ENCODE measurements around the gene ZBTB16.

ZBTB16 gene, protein sequence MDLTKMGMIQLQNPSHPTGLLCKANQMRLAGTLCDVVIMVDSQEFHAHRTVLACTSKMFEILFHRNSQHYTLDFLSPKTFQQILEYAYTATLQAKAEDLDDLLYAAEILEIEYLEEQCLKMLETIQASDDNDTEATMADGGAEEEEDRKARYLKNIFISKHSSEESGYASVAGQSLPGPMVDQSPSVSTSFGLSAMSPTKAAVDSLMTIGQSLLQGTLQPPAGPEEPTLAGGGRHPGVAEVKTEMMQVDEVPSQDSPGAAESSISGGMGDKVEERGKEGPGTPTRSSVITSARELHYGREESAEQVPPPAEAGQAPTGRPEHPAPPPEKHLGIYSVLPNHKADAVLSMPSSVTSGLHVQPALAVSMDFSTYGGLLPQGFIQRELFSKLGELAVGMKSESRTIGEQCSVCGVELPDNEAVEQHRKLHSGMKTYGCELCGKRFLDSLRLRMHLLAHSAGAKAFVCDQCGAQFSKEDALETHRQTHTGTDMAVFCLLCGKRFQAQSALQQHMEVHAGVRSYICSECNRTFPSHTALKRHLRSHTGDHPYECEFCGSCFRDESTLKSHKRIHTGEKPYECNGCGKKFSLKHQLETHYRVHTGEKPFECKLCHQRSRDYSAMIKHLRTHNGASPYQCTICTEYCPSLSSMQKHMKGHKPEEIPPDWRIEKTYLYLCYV

DNA sequence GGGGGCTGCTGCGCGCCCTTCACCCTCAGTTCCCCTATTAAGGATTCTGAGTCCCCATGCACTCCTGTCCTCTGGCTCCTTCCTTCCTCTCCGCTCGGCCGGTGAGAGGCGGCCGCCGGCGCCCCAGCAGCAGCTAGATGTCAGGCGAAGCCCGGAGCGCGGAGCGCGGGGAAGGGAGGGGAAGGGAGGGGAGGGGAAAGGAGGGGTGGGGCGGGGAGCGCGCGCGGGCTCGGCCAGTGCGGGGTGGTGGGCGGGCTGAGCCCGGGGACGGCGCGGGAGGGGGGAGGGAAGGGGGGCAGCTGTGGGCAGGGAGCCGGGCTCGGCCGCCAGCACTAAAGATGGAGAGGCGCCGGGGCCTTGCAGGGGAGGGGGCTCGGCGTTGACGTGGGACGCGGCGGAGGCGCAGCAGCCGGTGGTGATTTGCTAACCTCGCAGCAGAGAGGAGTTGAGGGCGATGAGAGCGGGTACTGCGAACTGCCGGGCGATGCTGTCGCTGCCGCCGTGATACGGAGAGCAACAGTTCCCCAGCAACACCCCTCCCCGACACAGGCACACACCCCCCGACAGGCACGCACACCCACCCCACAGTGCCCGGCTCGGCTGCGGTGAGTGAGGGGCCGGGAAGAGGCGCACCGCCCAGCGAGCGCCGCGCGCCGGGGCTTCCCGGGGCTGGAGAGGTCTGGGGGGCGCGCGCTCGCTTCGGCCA, at the start of gene ZBTB16:
TSS of gene ZBTB16 (plus strand) at position 434 of the 706 bp plus-strand sequence. CDS start 3,590 bp downstream, outside the sequence.
- no peak for DNase-seq (ENCODE audit: extremely low read depth in 1 of 2, low read depth in 1 of 2)

DNA sequence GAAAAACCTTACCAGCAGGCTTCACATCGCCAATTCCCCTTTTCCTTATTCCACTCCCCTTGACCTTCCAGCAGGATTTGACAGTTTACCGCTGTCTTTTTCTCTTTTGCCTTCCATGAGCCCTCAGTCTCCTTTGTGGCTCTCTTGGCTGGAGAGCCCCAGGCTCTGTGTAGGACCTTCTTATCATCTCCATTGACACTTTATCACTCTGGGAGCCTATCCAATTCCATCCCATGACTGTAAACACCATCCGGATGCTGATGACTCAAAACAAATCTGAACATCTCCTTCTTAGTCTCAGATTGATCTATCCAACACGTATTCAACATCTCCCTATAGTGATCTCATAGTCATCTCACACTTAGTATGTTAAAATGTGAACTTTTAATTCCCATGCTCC, 48.6 kb upstream of the ZBTB16 start:
- no peak for DNase-seq (ENCODE audit: extremely low read depth in 1 of 2, low read depth in 1 of 2)

DNA sequence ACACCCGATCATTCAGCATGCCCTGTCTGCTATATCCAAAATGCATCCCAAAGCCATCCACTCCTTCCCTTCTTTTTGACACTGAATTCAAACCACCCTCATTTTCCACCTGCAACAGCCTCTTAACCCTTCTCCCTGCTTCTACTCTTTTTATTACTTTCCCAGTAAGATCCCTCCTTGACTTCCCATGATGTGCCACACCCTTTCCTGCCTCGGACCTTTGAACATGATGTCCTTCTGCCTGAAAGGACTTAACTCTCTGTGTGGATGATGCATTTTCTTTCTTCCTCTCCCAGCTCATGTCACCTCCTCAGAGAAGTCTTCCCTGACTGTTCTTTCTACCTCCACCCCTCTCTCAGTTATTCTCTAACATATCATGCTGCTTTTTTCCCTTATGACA, 48.1 kb upstream of the ZBTB16 start:
- DNase-seq (ENCODE audit: extremely low read depth in 1 of 2, low read depth in 1 of 2) = no peak

DNA sequence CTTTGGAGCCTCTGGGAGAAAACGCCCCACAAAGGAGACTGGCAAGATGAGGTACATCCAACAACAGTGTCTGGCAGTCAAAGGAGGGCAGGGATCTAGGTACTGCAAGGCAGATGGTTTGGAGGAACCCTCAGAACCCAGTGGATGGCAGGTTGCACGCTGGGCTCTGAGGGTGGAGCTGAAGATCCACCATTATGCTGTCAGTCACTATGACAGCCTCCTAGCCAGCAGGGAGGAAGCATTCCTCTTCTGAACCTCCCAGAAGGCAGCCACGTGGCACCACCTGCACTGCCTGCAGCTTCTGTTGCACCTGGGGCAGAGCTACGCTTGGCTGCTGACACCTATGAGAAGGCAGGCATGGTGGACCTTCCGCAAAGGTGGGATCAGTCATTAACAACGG, 44.4 kb upstream of the ZBTB16 start:
- no peak for DNase-seq (ENCODE audit: extremely low read depth in 1 of 2, low read depth in 1 of 2)

DNA sequence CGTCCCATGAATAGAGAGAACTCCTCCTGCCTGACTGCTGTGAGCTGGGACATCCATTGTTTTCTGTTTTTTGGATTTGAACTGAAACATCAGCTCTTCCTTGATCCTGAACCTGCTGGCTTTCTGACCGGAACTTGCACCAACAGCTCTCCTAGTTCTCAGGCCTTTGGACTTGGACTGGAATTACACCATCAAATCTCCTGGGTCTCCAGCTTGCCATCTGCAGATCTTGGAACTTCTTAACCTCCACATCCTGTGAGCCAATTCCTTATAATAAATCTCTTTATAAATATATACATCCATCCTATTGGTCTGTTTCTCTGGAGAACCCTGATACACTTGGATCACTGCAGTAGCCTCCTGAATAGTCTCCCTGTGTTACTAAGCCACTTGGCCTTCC, 42.5 kb upstream of the ZBTB16 start:
- no peak for DNase-seq (ENCODE audit: extremely low read depth in 1 of 2, low read depth in 1 of 2)

DNA sequence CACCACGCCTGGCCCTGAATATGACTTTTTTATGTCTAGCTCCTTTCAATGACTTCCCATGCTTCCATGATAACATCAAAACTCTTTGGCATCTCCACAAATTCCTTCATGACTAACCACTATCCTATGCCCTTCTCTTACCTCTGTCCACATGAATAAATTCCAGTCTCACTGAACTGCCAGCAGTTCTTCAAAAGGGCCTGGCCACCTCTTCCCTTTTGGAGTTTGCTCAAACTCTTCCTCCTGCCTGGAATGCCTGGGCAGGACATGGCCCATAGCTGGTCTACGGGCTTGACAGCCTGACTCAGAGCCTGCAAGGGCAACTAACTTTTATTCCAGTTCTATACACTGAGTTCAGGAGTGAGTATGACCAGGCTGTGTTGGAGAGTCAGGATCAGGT, 41.8 kb upstream of the ZBTB16 start:
- DNase-seq (ENCODE audit: extremely low read depth in 1 of 2, low read depth in 1 of 2) = no peak

DNA sequence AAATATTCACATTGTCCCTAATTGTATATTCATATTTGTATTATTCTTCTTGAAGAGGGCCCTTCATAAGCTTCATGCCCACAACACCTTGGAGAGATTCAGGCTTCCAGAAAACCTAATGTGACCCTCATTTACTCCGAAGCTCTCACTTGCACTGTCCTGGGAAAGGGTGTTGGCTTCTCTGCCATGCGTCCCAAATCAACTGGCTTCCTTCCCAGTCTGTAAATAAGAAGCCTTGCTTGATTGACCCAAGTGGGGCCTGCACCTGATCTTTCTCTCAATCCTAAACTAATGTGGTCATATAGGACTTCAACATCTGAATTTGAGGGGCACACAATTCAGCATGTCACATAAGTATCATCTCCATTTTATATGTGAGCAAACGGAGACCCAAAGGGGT, 40.5 kb upstream of the ZBTB16 start:
- no peak for DNase-seq (ENCODE audit: extremely low read depth in 1 of 2, low read depth in 1 of 2)

DNA sequence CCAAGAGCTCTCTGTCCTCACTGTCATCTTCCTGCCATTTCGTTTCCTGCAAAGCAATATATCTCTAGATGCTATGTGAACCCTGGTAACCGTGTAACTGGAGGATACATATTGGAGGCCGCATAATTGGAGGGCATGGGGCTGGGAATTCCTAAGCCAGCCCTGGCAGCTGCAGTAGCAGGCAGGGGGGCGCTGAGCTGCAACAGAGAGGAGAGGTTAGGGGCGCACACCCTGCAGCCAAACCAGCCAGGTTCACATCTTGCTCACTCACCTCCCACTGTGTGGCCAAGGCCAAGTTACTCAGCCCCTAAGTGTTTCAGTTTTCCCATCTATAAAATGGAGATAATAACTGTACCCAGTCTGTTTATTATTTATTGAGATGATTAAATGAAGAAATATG, 39.9 kb upstream of the ZBTB16 start:
- no peak for DNase-seq (ENCODE audit: extremely low read depth in 1 of 2, low read depth in 1 of 2)

DNA sequence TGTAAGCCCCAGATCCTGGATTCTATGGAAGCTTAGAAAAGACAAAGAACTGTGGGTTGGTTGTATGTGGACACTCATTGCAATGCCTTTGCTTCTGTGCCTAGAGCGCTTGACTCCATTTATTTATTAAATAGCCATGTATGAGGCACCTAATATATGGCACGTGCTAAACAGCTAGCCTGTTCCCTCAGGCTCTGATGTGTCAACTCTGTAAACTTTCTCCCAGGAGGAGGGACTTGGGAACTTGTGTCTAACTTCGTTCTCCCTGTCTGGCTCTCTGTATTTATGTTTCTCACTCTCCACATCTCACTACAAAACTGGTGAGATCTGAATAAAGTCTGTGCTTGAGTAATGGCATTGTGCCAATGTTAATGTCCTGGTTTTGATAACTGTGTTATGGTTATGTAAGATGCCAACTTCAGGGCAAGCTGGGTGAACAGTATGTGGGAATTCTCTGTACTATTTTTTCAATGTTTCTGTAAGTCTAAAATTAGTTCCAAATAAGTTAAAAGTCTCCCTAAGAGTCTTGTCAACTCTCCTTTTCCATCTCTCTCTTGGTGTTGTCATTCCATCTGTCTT, 34.1 kb upstream of the ZBTB16 start:
- no peak for DNase-seq (ENCODE audit: extremely low read depth in 1 of 2, low read depth in 1 of 2)

DNA sequence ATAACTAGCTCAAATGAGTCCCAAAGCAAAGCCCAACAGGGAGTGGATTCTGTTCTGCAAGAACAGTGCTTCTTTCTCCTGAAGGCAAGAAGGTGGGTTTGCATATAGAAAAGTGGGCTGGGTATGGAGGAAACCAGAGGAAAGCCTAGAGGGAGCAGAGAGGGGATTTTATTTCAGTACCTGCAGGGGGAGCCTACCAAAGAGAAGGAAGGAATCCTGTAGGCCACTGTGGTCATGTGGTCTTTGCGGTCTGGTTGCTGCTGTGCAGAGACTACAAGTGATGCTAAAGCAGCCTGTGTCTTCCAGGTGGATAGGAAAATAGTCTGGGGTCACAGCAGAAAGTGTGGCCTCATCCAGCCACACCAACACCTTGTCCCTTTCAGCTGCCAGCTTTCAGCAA, 33.2 kb upstream of the ZBTB16 start:
- DNase-seq (ENCODE audit: extremely low read depth in 1 of 2, low read depth in 1 of 2) = peak in 1 of 2 donors; percentile 5

DNA sequence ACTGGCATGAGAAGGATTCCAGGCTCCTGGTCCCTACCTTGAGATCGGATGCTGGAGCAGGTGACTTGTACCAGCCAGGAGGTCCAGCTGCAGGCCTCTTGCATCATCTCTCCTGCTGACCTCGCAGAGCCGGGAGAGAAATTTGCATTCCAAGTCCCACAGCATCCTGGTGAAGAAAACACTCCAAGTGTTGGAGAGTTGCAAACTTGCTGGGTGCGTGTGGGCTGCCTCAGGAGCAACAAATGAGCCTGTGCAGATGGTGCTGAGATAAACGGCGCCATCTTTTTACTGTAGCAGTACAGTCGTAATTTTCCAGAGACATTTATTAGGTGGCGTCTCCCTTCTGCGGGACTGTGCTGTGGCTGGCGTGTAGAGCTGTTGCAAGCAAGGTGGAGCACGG, 32.1 kb upstream of the ZBTB16 start:
- no peak for DNase-seq (ENCODE audit: extremely low read depth in 1 of 2, low read depth in 1 of 2)

DNA sequence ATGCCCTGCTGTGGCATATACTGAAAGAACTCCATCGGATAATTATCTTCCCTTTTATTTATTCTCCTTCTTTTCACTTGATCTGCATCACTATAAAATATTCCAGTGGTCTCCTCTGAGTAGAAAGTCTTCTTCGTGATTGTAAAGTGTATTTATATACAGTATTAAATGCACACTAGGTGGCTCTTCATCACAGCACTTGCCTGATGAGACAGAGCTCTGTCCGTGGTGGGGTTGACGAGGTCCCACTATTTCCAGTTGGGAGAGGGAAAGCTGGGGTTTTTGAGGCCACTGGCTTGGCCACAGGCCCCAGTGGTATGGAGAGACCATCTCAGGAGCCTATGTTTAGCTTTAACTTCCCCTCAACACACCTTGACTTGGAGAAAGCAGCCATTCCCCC, 31.6 kb upstream of the ZBTB16 start:
- DNase-seq (ENCODE audit: extremely low read depth in 1 of 2, low read depth in 1 of 2) = no peak

DNA sequence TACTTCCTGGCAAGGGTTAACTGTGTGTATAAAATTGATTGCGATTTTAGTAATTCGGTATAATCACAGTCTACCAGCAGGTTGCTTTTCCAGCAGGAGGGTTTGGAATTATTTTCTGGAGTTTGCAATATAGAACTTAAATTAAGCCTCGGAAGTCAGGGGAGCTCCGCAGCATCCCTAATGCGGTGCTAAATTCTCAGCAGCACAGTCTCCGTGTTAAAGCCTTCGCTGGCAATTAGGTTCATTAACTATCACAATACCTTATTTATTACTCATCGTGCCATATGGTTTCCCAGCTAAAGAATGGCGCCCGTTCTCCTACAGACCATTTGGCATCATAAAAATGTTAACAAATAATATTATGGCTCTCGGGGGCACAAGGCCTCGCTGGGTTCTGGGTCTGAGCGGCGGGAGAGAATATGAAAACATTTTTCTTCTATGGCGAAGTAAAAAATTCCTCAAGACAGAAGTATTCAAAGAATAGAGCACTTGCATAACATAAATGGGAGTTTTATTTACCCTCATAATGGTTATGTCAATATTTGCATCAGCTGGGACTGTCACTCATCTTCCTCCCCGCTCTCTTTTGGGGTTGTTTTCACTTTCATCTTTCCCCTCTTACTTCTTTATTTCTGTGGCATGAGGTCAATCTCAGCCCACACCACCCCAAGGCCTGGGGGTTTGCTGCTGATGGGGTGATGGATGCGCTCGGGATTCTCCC, 28.1 kb upstream of the ZBTB16 start:
- no peak for DNase-seq (ENCODE audit: extremely low read depth in 1 of 2, low read depth in 1 of 2)

DNA sequence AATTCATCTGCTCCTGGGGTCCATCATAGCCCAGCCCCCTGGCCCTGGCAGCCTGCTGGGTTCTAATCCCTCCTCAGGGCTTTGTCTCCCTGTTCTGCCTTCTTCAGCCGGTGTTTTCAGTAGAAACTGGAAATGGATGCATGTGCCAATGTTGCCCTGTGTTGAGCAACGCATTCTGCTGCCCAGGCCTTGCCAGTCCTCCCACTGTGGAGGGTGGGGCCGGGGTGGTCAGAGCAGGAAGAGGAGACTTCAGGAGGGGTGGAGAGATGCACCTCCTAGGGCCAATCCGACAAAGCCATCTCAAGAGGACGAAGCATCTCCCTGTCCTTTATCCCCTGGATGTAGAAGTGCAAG, 27.6 kb upstream of the ZBTB16 start:
- no peak for DNase-seq (ENCODE audit: extremely low read depth in 1 of 2, low read depth in 1 of 2)

DNA sequence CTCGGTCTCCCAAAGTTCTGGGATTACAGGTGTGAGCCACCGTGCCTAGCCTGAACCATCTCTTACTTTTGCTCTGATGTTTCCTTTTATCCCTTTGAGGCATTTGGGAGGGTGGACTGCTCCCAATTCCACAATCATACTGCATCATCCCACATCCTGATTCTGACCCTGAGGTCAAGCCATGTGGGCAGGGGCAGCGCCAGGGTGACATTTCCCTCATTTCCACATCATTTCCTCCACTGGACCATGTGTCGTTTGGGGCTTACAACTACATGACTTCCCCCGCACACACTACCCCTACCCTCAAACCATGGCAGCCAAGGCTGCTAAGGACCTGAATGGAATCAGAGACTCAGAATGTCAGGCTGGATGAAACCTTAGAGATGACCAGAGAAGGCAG, 26.4 kb upstream of the ZBTB16 start:
- no peak for DNase-seq (ENCODE audit: extremely low read depth in 1 of 2, low read depth in 1 of 2)

DNA sequence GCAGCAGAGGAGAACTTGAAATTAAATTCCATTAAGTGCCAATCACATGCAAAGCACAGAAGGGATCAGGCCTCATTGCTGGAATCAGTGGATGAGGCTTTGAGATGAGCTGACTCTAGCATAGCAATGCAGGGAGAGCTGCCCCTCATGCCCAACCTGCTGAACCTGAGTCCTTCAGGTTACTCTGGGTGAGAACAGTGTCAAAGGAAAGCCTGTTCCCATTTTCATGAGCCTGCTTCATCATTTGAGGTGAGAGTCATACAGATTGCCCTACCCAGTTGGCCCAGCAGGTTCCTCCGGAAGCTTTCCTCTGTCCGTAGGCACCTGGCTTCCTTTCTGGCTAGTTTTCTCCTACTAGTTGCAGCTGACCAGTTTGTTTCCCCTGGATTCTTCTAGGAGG, 25.9 kb upstream of the ZBTB16 start:
- DNase-seq (ENCODE audit: extremely low read depth in 1 of 2, low read depth in 1 of 2) = no peak

DNA sequence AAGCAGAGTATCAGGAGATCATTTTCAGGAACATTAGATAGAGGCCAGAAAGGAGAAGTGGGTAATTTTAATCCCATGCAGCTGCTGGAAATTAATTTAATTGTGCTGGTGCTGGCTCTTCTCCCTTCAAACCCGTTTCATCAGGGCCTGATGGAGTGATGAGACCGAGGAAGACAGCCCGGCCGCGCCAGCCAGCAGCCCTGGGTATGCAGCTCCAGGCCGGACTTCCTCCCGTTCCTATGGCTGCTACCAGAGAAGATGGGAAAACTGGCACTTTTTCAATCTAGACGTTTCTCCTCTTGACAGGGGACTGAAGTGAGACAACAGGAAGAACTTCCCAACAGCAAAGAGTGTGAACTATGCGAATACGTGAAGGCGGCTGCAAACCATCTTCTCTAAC, 24.6 kb upstream of the ZBTB16 start:
- no peak for DNase-seq (ENCODE audit: extremely low read depth in 1 of 2, low read depth in 1 of 2)

DNA sequence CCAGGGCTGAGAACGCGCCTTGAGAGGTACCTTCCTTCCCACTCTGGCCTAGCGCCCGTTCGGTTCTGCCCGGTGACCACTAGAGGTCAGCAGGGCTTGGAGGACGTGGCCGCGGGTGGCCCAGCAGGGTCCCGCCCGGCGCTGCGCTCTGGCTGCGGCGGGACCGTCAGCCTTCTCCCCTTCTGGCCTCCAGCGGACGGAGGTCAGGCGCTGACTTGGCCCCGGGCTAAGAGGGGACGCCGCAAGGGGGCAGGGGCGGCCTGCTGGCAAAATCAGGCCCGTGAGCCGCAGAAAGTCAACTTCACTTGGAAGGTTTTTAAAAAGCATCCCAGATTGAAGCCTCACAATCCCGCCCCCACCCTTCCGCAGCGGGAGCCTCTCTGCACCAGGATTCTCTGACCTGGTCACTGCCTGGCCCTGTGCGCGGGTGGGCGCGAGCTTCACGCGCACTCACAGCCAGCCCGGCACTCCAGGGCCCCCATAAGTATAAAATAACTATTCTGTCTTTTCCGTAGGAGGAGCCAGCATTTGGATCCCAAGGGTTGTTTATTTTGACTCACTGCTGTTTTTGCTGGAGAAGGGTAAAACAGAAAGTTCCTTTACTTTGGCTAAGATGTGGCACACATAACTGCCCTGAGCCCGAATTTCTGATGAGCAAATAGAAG, 23.2 kb upstream of the ZBTB16 start:
- DNase-seq (ENCODE audit: extremely low read depth in 1 of 2, low read depth in 1 of 2) = peak in 1 of 2 donors; percentile 26

DNA sequence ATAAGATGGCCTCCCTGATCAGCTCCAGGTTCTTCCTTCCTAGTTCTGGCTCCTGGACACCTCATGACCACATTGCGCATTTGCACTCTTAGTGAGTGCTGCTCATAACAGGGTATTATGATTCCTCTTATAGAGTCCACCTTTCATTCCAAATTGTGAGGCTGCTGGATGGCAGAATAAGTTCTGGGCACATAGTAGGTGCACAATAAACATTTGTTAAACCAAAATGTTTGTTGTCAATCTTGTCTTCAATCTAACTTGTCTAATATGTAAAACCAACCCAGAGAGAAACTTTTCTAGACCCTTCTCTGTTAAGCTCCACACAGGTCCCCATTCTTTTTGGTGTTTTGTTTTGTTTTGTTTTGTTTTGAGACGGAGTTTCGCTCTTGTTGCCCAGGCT, 22.6 kb upstream of the ZBTB16 start:
- DNase-seq (ENCODE audit: extremely low read depth in 1 of 2, low read depth in 1 of 2) = no peak

DNA sequence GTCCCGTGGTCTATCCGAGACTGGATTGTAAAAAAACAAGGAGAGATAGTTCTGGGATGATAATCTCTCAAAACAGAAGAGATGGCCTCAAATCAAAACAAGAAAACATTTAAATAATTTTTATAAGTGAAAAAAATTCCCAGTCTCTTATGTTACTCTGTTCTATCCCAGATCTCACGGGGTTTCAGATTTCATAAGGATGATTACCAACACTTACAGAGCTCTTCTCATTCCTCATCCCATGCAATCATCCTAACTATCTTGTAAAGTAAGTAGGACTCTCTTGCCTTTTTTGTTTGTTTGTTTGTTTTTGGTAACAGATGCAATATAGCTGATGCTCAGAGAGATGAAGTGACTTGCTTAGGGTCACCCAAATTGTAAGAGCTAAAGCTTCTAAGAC, 20.0 kb upstream of the ZBTB16 start:
- DNase-seq (ENCODE audit: extremely low read depth in 1 of 2, low read depth in 1 of 2) = no peak

Measured in stimulated activated CD8-positive, alpha-beta memory T cell treated with anti-CD3 and anti-CD28 coated beads, Interleukin-7, amount 100 ng/mL, for 48 hours (primary cell).